MG63 (cell line): ENCODE data around the gene TGM2. TPM values are rescaled to one million over a fixed set of nuclear protein-coding genes. Genes with fewer than 3 reads are reported as not detected.

Experiments
- DNase-seq: peaks from one replicate; pipeline ENCODE4 v3.0.0-alpha.2; 2020
- H3K27me3 ChIP-seq: fragments of 250-450 bp; sonication (Bioruptor Pico); 2 replicates; pipeline ENCODE4 v1.5.1; 2020; ENCODE audit warnings: mild to moderate bottlenecking, moderate library complexity
- H3K36me3 ChIP-seq: fragments of 250-450 bp; sonication (Bioruptor Pico); 2 replicates; pipeline ENCODE4 v1.5.1; 2020; ENCODE audit warnings: mild to moderate bottlenecking, moderate library complexity
- H3K4me3 ChIP-seq: fragments of 250-450 bp; sonication (Bioruptor Pico); 2 replicates; pipeline ENCODE4 v1.5.1; 2020; ENCODE audit warnings: mild to moderate bottlenecking, moderate library complexity
- H3K9me3 ChIP-seq: fragments of 250-450 bp; sonication (Bioruptor Pico); 2 replicates; pipeline ENCODE4 v1.5.1; 2020; ENCODE audit warnings: mild to moderate bottlenecking, moderate library complexity
- total RNA-seq: library from RNA; depleted of rRNA; stranded (reverse); fragments of >200 nt; shearing (Covaris generic); gene quantifications from 2 replicates; pipeline ENCODE4 v1.2.3, GENCODE V29; 2014; ENCODE audit warnings: low replicate concordance; rRNA removed

The TGM2 gene
- total RNA-seq, 1 experiment from 2014 or later, result 111 TPM

- peaks cover 45% of the 10 kb centered on the region for H3K36me3 ChIP-seq
- no peak for DNase-seq
- H3K9me3 ChIP-seq, result no peaks in the 10 kb centered on the region
Measured at GRCh38 chr20:38091441-38092216, 73.4 kb downstream of the TGM2 start.

GRCh38 chr20:38090061-38090460 lies 75.0 kb downstream of the TGM2 start:
- Histone ChIP-seq H3K36me3 (peaks cover 58% of the 10 kb centered on the region), H3K27me3 (no peaks in the 10 kb centered on the region), H3K9me3 (no peaks in the 10 kb centered on the region), H3K4me3 (no peak overlapping the region)
- no peak for DNase-seq

More at GRCh38 chr20:38091441-38092216, 73.4 kb downstream of the TGM2 start:
- H3K4me3 ChIP-seq, result no peak overlapping the region
- no peaks in the 10 kb centered on the region for H3K27me3 ChIP-seq

GRCh38 chr20:38089500-38089899 lies 75.6 kb downstream of the TGM2 start:
- H3K36me3 ChIP-seq, result peaks cover 64% of the 10 kb centered on the region
- H3K27me3 ChIP-seq, result no peaks in the 10 kb centered on the region
- no peak for DNase-seq
- H3K9me3 ChIP-seq, result no peaks in the 10 kb centered on the region
- no peak overlapping the region for H3K4me3 ChIP-seq

DNA sequence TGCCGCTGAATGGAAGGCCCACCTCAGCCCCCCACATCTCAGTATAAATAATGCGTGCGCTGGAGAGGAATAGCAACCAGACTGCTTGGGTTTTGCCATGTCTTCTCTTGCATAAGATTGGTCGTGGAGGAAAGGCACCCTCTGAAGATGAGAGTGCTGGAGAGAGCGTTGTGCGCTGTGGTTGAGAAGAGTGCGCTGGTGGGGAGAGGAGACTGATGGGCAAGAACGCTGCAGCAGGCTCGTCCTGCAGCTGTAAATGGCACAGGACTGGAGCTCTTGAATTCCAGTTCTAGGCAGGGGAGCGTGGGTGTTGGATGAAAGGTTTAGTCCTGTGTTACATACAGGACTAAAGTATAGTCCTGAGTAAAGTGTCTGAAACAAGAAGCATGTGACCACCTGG lies 80.0 kb downstream of the TGM2 start:
- peaks cover 86% of the 10 kb centered on the region for H3K36me3 ChIP-seq
- DNase-seq, result no peak
- peaks cover 4% of the 10 kb centered on the region for H3K9me3 ChIP-seq
- H3K27me3 ChIP-seq, result no peaks in the 10 kb centered on the region
- no peak overlapping the region for H3K4me3 ChIP-seq

DNA sequence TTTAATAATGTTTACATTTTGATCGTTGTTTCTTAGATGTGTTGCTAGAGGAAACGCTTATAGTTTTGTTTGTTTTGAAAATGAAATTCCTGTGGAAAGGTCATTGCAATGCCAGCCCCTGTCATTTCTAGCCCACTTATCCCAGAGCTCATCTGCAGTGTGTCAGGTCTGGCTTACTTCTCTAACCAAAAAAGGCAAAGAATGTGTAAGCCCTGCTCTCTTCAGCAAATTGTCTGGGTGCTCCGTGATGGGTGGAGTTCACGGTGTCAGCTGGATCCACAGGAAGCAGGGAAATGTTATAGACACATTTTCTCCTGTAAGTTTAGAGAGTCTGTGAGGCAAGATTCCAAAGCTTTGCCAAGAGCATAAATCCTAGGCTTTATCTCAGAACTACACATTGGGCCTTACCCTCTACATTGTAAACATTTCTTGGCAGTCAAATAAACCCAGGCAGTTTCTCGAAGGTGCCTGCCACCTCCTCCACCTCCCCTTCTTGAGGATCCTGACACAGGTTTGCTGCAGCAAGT lies 80.6 kb downstream of the TGM2 start:
- H3K27me3 ChIP-seq, result no peaks in the 10 kb centered on the region
- no peak overlapping the region for H3K4me3 ChIP-seq
- peak; percentile 59 for DNase-seq
- H3K36me3 ChIP-seq, result peaks cover 88% of the 10 kb centered on the region
- peaks cover 6% of the 10 kb centered on the region for H3K9me3 ChIP-seq

GRCh38 chr20:38083338-38084048 lies 81.6 kb downstream of the TGM2 start:
- no peak overlapping the region for H3K4me3 ChIP-seq
- peaks cover 92% of the 10 kb centered on the region for H3K36me3 ChIP-seq
- H3K9me3 ChIP-seq, result peaks cover 6% of the 10 kb centered on the region
- H3K27me3 ChIP-seq, result no peaks in the 10 kb centered on the region
- no peak for DNase-seq

- peaks cover 89% of the 10 kb centered on the region for H3K36me3 ChIP-seq
- peaks cover 6% of the 10 kb centered on the region for H3K9me3 ChIP-seq
- no peak overlapping the region for H3K4me3 ChIP-seq
- H3K27me3 ChIP-seq, result no peaks in the 10 kb centered on the region
- DNase-seq, result no peak
Measured at GRCh38 chr20:38082894-38083293, 82.2 kb downstream of the TGM2 start.

- H3K27me3 ChIP-seq, result no peaks in the 10 kb centered on the region
- no peak for DNase-seq
Measured at GRCh38 chr20:38081575-38081974, 83.5 kb downstream of the TGM2 start.

GRCh38 chr20:38079353-38079752 lies 85.7 kb downstream of the TGM2 start:
- H3K36me3 ChIP-seq, result peaks cover 77% of the 10 kb centered on the region
- H3K27me3 ChIP-seq, result no peaks in the 10 kb centered on the region
- H3K4me3 ChIP-seq, result no peak overlapping the region
- DNase-seq, result no peak
- peaks cover 6% of the 10 kb centered on the region for H3K9me3 ChIP-seq

More at GRCh38 chr20:38081575-38081974, 83.5 kb downstream of the TGM2 start:
- Histone ChIP-seq H3K36me3 (peaks cover 85% of the 10 kb centered on the region), H3K9me3 (peaks cover 6% of the 10 kb centered on the region), H3K4me3 (no peak overlapping the region)

- no peak for DNase-seq
- Histone ChIP-seq H3K27me3 (no peaks in the 10 kb centered on the region), H3K9me3 (peaks cover 6% of the 10 kb centered on the region), H3K36me3 (peaks cover 72% of the 10 kb centered on the region), H3K4me3 (no peak overlapping the region)
Measured at GRCh38 chr20:38078084-38078483, 87.0 kb downstream of the TGM2 start.

Other genes with a start within 250 kb of the TGM2 start
- gene TTI1, start 131.8 kb downstream of the TGM2 start, total RNA-seq, result 25.0 and 27.0 TPM in 2 replicates
- 4.3 and 9.3 TPM in 2 replicates for gene RPRD1B, start 131.5 kb downstream of the TGM2 start, total RNA-seq
- 1.2 and 1.5 TPM in 2 replicates for gene KIAA1755, start 95.5 kb upstream of the TGM2 start, total RNA-seq
- gene BPI, start 138.9 kb upstream of the TGM2 start, total RNA-seq, result not detected in 2 replicates
- not detected in 2 replicates for gene LBP, start 181.2 kb upstream of the TGM2 start, total RNA-seq